Glomerular endothelial cell (primary cell): ENCODE data around the gene CAPZA2. TPM values are rescaled to one million over a fixed set of nuclear protein-coding genes. Genes with fewer than 3 reads are reported as not detected.

Source experiments
- DNase-seq: peaks from one replicate; pipeline ENCODE4 v3.0.0-alpha.2; 2011; ENCODE audit warnings: low read depth, low spot score; ENCODE audit errors: extremely low read depth
- total RNA-seq: library from RNA; depleted of rRNA; stranded (reverse); fragments of >200 nt; gene quantifications from 2 replicates; pipeline ENCODE4 v1.2.3, GENCODE V29; 2015

Gene CAPZA2
- total RNA-seq, 1 donor from 2014 or later, result 128 TPM

DNA sequence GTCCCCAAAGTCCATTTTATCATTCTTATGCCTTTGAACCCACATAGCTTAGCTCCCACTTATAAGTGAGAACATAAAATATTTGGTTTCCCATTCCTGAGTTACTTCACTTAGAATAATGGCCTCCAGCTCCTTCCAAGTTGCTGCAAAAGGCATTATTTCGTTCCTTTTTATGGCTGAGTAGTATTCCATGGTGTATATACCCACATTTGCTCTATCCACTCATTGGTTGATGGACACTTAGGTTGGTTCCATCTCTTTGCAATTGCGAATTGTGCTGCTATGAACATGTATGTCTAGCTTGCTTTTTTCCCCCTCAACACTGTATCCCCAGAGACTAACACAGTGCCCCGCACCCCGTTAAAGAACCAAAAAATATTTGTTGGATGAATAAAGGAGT, 670 bp upstream of the CAPZA2 start:
- no peak for DNase-seq

GRCh38 chr7:116862951-116863670, 724 bp downstream of the CAPZA2 start:
- DNase-seq, result no peak

GRCh38 chr7:116863936-116864500, 1.6 kb downstream of the CAPZA2 start:
- no peak for DNase-seq

GRCh38 chr7:116871061-116871700, 8.8 kb downstream of the CAPZA2 start:
- no peak for DNase-seq

DNA sequence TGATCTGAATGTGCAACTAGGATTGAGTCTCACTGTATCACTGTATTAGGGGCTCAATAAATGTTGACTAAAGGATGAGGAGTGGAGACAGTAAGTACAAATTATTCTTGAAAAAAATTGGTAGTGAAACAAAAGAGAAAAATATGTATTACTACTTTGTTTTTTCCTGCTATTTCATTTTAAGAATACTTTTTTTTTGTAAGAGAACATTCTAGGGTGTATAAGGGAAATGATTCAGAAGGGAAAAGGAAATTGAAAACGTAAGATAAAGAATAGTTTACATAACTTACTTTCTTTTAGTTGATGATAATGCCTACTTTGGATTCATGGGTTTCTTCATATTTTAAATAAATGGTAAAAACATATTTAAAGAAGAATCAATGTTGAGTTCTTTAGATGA, 9.6 kb downstream of the CAPZA2 start:
- DNase-seq, result no peak

- no peak for DNase-seq
Observed at GRCh38 chr7:116873619-116874018, 11.2 kb downstream of the CAPZA2 start.

DNA sequence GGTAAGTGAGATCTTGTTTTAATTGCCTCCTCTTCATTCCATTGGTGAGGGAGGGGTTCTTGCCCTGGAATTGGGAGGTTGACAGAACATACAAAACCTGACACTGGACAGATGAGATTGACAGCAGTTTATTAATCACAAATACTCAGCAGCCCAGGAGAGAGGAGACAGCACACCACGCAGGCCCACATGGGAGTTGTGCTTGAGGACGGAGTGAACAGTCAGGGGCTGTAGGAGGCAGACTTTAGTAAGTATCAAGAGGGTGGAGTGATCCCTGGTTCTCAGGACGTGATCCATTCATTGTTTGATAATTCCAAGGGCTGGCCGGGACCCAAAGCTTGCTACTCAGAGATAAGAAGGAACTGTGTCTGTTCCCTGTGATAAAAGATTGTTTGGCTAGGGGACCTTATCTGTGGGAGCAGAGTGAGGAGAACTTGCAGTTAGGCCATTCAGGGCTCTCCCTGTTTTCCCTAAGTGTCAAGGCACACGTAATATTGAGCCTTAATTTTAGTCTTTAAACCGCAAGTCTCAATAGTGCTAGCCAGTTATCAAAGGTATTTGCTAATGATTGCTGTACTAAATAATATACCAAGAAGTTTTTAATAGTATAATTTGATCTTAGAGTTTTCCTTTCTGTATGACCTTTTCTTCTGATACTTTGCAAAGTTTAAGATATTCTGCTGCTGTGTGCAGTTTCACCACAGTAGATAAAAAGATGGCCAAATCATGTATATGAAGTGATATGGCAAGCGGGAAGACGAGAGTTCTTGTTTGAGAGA, 14.5 kb downstream of the CAPZA2 start:
- DNase-seq, result peak; percentile 95

GRCh38 chr7:116877443-116878217, 15.2 kb downstream of the CAPZA2 start:
- DNase-seq, result no peak

DNA sequence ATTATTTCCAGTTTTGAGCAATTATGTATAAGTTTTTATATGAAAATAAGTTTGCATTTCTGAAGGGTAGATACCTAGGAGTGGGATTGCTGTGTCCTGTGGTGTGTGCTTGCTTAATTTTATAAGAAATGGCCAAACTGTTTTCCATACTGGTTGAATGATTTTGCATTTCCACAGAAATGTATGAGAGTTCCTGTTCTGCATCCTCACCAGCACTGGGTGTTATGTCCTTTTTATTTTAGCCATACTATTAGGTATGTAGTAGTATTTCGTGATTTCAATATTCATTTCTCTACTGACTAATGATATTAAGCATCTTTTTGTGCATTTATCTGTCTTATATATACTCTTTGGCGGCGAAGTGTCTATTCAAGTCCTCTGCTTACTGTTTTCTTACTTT, 22.3 kb downstream of the CAPZA2 start:
- DNase-seq, result no peak

DNA sequence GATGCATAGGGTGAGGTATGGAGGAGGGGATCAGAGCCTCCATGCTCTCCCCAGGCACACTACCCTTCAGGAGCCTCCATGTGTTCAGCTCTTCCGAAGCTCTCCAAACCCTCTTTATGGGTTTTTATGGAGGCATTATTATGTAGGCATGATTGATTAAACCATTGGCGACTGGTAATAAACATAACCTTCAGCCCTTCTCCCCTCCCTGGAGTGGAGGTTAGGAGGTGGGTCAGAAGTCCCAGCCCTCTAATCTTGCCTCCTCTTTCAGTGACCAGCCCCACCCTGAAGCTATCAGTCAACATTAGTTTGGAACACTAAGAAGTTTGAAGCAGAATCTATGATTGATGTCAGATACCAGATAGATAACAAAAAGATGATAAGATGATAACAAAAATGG, 23.3 kb downstream of the CAPZA2 start:
- DNase-seq, result no peak

DNA sequence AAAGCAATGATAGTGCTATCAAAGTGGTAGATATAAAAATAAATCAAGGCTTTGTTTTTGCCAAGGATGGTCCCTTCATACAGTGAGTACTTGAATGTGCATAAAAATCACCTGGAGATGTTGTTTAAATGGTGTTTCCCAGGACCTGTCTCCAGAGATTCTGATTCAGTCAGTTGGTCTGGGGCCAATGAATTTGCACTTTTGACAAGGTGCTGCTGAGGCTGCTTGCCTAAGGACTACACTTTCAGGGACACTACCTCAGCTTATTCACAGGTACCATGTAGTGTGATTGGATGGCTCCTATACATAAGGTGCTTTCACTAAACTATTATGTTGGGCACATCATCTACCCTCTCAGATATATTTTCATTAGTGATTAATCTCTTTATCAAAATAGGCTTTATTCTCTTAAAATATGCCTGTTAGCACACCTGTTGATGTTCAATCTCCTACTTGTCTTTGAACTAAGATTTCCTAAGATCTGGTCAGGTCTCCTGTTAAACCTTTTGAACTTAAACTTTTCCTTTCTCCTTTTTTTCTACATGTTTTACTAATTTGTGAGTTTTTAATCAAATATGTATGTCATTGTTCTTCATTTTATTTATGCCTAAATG, 24.3 kb downstream of the CAPZA2 start:
- DNase-seq, result no peak

DNA sequence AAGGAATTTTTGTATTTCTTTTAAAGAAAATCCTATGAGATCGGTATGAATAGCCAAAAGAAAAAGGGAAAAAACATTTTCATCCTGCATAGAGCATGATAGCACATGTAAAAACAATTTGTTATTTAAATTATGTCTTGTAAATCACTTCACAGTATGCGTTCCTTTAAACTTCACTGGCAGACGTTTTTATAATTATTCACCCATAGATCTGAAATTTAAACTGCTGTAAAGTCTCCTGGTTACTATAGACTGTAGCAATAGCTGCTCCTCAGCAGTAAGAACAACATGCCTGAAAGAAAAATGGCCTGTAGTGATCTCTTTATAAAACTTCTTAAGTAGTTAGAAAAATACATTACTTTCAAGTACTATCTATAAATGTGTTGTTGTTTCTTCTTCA, 26.5 kb downstream of the CAPZA2 start:
- no peak for DNase-seq

GRCh38 chr7:116895849-116896248, 33.5 kb downstream of the CAPZA2 start:
- no peak for DNase-seq

DNA sequence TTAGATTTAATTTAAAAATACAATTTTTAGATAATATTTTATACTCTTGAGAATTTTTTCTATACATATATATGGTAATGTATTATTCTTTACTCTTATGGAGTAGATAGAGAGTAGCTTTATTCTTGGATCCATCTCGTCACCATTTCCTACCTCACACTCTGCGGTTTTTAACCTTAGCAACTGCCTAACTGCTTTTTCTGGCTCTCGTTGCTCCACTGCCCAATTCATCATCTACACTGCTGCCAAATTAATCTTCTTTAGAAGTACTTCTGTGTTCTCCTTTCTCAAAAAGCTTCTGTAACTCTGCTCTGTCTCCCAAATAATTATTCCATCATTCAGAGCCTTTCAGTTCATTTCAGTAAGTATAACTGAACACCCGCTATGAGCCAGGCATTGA, 35.3 kb downstream of the CAPZA2 start:
- DNase-seq, result no peak

- no peak for DNase-seq
Observed at GRCh38 chr7:116899308-116899707, 36.9 kb downstream of the CAPZA2 start.

GRCh38 chr7:116901143-116901542, 38.8 kb downstream of the CAPZA2 start:
- no peak for DNase-seq

GRCh38 chr7:116902867-116903266, 40.5 kb downstream of the CAPZA2 start:
- DNase-seq, result no peak

DNA sequence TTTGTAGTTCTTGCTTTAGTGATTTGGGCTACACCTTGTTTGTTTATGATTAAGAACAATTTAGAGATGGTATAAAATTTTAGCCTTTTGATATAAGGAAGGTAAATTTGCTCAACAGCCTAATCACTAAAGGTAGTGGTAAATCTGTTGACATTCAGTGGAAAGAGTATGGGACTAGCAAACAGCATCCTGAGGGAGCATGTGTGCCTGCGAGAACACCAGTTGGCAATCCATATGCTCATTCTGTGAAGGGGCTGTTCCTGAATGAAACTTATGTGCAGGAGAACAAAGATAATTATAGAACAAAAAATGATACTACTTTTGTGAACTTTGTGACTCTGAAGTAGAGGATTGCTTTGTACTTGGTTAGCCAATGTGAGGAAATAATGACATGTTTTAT, 44.0 kb downstream of the CAPZA2 start:
- DNase-seq, result no peak

DNA sequence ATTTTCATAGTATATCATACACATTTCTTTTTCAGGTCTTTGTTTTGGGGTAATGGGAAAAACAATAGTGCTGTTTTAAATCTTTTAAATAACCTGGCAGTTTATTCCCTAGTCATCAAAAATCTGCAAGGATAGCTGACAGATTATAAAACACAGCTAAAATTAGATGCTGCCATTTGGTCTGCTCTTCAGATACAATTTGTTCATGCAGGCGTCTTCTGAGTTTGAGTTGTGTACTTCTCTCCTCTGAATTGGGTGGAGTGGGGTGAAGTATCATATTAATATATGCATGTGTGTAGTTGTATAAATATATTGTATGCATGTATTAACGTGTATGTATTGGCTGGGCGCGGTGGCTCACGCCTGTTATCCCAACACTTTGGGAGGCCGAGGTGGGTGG, 48.0 kb downstream of the CAPZA2 start:
- DNase-seq, result no peak

GRCh38 chr7:116911801-116912200, 49.4 kb downstream of the CAPZA2 start:
- DNase-seq, result no peak
